ENCODE results near the gene WFDC10A.
"Not testable (repeated sequence)": the region's sequence is repeated elsewhere in the genome, so short reads cannot be mapped to it uniquely, and the experiment has no call there.

The WFDC10A gene

DNA sequence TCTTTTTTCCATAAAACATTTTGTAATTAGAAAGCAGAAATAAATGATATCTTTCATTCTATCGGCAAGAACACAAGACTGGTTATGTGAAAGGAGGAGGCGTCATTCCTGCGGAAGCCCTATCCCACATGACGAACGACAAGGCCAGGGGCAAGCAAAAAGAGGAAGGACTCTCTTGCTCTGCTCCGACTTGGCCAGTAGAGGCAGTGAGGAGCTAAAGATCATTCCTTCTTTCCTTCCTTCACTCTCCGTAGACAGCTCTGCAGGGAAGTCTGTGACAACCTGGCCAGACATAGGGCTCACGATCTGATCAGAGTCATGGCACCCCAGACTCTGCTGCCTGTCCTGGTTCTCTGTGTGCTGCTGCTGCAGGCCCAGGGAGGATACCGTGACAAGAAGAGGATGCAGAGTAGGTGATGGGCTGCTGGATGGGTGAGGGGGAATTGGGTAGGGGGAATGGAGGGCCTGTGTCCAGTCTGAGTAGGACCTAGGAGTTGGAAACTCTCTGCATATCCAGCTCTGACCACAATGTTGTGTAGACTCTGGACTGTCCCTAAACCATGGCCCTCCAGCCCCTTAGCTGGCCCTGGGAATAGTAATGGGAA lies at the start of gene WFDC10A:
Gene WFDC10A, plus strand, starts transcription at position 244 of the 605 bp plus-strand sequence. Its CDS starts 75 bp downstream, at position 319.
- DNase-seq: peak; percentile 3 to 7

DNA sequence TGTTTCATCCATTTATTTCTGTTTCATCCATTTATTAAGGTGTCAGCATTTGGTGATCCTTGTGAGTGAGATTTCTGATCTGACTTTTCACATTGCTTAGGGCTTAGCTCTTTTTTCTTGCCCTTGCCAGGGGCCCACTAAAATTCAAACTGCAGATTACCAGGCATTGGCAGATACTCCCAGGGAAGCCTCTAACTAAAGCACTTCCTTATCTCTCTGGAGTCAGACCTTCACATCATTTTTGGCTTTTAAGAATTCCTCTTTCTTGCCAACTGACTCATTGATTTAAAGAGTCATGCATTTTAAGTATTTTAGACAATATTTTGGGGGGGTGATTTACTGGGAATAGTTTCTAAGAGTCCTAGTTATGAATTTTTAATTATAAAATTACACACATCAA lies 47.8 kb upstream of the WFDC10A start:
- no peak for DNase-seq

DNA sequence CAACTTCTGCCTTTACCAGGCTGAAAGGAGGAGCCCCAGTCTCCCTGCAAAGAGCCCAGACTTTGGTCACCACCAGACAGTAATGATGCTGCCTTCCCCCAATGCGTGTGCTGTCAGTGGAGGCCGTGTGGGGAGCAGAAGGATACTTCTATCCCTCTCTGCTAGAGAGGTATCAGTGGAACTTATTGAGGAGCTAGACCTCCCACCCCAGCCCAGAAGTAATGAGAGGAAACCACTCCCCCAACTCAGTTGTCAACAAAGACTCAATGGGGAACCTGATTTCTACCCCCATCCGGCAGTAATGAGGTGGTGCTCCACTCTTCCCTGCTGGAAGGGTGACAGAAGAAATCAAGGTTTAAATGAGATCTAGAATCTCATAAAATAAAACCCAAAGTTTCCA lies 46.0 kb upstream of the WFDC10A start:
- DNase-seq: no peak

DNA sequence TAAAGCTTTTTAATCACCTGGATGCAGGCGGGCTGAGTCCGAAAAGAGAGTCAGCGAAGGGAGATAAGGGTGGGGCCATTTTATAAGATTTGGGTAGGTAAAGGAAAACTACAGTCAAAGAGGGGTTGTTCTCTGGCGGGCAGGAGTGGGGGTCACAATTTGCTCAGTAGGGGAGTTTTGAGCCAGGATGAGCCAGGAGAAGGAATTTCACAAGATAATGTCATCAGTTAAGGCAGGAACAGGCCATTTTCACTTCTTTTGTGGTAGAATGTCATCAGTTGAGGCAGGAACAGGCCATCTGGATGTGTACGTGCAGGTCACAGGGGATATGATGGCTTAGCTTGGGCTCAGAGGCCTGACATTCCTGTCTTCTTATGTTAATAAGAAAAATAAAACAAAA lies 45.2 kb upstream of the WFDC10A start:
- not testable (repeated sequence) for DNase-seq

DNA sequence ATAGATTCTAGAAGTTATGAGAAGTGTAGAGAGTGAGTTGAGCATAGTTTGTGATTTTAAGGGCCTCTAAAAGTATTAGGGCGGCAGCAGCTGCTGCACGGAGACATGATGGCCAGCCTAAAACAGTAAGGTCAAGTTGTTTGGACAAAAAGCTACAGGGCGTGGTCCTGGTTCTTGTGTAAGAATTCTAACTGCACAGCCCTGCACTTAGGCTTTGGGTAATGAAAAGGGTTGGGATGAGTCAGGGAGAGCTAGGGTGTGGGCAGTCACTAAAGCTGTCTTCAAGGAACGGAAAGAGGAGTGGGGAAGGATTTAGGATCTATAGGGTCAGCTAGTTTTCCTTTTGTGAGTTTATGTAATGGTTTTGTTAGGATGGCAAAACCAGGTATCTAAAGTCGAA lies 43.6 kb upstream of the WFDC10A start:
- not testable (repeated sequence) for DNase-seq

DNA sequence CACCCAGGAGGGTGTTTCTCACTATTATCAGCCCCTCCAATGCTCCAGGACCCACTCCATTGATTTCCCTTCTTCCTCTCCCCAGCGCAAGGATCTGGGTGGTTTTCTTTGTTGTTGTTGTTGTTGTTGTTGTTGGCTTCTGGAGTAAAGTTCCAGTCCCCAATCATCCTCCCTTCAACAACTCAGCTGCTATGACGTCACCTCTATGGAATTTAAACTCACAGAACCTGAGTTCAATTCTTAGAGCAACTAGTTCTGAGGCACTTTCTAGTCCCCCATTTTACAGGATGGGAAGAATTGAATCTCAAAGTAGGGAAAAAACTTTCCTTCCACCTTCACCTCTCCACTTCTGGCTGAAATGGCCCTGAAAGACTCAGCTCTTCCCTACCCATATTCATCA lies 40.7 kb upstream of the WFDC10A start:
- no peak for DNase-seq

DNA sequence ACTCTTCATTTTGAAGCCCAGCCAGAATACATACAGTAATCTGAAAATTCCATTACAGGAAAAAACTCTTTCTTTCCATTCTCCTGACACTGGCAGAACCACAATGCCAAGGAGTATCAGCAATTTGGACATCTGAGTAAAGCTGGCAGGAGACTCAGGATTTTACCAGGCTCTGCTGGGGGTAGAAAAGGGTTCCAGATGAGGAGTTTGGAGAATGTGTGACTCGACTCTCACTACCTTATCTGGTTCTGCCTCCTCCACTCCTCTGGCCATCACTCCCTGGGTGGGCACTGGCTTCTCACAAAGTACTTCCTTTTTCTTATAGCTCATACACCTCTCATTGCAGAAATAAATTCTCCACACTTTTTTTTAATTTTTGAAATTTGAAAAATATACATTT lies 39.8 kb upstream of the WFDC10A start:
- no peak for DNase-seq

DNA sequence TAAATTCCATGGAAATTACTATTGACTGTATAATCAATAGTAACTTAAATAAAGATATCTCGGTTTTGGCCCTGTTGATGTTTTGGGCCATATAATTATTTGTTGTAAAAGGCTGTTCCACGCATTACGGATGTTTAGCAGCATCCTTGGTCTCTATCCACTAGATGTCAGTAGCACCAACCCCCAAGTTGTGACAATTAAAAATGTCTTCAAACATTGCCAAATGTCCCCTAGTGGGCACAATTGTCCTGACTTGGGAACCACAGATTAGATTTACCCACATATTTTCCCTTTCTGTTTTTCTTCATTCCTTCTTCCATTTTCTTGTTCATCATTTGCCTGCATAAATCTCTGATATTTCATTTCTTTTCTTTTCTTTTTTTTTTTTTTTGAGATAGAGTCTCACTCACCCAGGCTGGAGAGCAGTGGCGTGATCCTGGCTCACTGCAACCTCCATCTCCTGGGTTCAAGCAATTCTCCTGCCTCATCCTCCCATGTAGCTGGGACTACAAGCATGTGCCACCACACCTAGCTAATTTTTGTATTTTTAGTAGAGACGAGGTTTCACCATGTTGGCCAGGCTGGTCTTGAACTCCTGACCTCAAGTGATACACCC lies 36.9 kb upstream of the WFDC10A start:
- DNase-seq: no peak

DNA sequence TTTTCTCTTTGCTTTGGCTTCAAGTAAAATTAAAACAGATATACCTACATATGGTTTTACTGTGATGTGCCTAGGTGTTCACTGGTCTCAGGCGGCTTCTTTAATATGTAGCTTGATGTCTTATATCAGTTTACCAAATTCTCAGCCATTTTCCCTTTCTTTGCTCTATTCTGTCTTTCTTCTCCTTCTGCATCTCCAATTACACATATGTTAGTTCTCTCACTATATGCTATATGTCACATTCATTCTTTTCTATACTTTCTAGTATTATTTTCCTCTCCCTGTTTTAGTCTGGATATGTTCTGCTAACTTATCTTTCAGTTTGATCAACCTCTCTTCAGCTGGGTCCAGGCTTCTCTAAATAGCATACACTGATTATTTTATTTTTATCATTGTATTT lies 36.0 kb upstream of the WFDC10A start:
- no peak for DNase-seq

DNA sequence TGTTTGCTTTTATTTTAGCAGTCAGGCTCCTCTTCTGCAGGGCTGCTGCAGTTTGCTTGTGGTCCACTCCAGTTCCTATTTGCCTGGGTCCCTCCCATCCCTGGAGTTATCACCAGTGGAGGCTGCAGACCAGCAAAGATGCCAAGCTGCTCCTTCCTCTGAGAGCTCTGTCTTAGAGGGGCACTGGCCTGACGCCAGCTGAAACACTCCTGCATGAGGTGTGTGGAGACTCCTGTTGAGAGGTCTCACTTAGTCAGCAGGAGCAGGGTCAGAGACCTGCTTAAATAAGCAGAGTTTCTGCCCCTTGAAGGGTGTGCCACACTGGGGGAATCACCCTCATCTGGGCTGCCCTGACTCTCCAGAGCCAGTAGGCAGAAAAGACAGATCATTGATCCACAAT lies 34.3 kb upstream of the WFDC10A start:
- no peak for DNase-seq

DNA sequence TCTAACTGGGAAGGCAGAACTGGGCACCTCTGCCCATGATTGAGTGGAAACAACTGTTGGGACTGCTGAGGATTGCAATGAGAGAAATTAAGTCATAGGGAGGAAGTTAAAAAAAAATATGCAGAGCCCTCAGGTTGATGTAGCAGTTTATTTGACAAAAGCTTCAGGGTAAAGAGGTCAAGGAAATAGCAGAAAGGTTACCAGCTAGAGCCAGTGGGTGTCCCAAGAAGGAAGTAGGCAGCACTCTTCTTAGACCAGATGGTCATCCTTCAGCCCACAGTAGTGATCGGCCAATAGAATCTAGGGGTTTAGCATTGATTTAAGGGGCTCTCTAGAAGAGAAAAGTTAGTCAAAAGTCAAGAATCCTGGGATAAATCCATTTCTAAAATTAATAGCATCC lies 21.7 kb upstream of the WFDC10A start:
- no peak for DNase-seq

DNA sequence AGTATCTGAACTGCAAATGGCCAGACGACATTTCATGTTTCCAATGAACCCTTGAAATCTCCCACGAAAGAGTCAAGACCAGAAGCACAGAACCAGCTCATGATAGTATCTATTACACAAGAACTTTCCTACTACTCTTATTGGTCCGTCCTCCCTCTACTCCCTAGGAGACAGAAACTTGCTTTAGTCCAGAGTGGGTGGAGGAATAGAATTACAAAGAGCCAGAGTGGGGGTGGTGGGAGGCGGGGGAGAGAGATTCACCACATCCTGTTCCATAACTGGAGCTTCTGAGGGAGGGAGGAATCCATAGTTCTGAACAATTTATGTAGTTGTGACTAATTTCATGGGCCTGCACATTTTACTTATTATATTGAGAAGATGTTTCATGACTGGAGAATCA lies 18.5 kb upstream of the WFDC10A start:
- DNase-seq: no peak

DNA sequence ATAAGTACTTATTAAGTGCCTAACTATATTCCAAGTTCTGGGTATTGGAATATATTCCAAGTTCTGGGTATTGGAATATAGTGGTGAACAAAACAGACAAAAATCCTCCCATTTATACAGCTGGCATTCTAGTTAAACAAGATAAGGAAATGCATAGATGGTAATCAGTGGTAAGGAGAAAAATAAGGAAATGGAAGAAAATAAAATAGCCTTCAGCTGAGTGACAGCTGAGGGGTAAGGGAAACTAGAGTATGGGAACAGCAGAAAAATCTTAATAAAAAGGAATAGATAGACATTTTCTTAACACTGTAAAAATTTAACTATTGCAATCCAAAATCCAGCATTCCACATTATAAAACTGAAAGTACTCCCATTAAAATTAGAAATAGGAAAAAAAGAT lies 17.2 kb upstream of the WFDC10A start:
- no peak for DNase-seq

DNA sequence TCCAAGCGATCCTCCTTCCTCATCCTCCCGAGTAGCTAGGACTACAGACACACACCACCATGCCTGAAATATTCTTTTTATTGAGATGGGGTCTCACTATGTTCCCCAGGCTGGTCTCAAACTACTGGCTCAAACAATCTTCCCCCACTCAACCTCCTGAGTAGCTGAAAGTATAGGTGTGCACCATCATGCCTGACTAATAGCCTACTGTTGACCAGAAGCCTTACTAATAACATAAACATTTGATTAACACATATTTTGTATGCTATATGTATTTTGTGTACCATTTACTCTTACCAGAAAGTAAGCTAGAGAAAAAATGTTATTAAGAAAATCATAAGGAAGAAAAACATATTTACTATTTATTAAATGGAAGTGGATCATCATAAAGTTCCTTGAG lies 11.9 kb upstream of the WFDC10A start:
- DNase-seq: no peak

DNA sequence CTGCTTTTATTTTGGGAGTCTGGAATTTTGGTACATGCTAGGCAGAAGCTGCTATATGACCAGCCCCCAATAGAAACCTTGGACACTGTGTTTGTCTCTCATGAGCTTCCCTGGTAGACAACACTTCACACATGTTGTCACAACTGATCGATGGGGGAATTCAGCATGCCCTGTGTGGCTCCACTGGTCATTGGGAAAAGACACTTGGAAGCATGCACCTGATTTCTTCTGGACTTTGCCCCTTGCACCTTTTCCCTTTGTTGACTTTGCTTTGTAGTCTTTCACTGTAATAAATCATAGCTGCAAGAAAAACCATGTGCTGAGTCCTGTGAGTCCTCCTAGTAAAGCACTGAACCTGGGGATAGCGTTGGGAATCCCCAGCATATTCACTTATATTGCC lies 7.9 kb upstream of the WFDC10A start:
- DNase-seq: no peak

DNA sequence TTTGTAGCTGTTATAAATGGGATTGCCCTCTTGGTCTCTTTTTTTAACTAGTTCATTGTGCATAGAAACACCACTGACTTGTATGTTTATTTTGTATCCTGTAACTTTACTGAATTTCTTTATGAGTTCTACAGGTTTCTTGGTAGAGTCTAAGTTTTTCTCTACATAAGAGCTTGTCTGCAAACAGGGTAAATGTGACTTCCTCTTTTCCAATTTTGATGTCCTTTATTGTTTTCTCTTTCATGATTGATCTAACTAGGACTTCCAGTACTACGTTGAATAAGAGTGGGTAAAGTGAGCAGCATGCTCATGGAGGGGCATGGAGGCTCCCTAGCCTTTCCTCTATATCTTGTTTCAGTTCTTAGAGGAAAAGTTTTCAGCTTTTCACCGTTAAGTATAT lies 3.0 kb upstream of the WFDC10A start:
- no peak for DNase-seq

DNA sequence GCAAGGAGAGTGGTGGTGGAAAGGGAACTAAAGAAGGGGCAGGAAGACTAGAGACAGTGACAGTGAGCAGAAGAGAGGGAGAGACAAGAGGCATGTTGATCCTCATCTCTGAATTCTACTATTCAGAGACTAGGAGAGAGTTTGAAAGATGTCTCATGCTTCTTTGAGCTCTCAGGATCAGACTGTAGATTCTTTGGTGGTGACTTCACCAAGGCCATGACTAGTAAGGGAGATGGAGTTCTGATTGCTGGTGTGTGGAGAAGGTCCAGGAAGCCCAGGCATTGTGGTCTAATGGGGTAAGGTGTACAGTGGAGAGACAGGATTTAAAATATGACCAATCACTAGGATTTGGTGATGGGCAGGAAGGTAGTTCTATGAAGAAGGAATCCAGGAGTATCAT lies 832 bp downstream of the WFDC10A start:
- DNase-seq: no peak

DNA sequence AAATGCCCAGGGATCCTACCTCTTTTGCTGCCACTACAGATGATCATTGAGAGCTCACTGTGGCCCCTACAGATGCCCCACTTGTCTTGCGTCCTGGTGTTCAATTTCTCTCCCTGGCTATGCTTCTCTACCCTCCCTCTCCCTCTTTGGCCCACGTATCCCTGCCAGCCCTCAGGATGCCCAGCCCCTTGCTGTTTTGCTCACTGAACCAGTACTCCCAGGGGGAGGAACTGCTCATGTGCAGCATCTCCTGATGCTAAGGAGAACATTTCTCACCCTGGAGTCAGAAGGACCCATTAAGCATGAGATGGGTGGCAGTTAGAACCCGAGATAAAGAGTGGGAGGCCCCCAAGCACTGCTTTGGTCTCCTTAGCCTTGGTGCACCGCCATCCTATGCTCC lies 1.6 kb downstream of the WFDC10A start, which contains the start of gene WFDC9:
Gene WFDC9, minus strand, starts transcription at position 101 of the 400 bp plus-strand sequence. CDS start 21,103 bp downstream, outside the sequence.
- no peak for DNase-seq

DNA sequence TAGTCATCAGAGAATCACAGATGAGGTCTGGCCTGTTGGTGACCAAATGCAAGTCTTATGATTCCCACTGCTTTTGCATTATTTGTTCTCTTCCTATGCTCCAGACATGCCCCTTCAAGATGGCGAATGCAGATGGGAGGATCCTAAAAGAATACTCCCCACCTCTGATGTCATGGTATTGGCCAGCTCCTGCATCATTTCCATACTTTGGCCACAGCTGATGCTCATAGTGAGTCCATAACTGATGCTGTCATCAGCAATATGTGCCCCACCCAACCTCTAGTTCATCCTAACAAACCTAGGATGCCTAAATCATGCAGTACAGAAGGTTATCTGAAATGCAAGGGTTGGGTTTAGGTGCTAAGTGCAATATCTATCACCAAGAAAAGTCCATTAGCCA lies 7.0 kb downstream of the WFDC10A start:
- no peak for DNase-seq

DNA sequence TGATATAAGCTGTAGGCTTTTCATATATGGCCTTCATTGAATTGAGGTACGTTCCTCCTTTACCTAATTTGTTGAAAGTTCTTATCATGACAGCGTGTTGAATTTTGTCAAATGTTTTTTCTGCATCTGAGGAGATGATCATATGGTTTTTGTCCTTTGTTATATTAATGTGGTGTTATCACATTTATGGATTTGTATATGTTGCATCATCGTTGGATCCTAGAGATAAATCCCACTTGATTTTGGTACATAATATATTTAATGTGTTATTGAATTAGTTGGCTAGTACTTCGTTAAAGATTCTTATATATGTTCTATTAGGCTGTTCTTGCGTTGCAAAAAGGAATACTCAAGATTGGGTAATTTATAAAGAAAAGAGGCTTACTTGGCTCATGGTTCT lies 10.1 kb downstream of the WFDC10A start:
- no peak for DNase-seq

DNA sequence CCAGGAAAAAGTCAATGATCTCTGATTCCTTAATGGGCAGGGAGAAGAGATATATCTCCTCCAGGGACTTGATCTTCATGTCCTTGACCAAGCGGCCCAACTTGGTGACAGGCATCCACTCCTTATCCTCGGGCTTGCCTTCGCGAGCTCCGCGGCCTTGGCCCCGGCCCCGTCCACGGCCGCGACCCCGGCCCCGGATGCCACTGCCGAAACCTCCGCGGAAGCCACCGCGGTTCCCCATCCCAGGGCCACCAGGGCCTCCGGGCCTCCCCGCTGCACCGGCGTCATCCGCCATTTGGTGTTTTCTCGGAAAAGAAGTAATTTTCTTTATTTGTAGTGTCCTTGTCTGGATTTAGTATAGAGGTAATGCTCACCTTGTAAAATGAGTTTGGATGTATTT lies 11.5 kb downstream of the WFDC10A start:
- DNase-seq: not testable (repeated sequence)

DNA sequence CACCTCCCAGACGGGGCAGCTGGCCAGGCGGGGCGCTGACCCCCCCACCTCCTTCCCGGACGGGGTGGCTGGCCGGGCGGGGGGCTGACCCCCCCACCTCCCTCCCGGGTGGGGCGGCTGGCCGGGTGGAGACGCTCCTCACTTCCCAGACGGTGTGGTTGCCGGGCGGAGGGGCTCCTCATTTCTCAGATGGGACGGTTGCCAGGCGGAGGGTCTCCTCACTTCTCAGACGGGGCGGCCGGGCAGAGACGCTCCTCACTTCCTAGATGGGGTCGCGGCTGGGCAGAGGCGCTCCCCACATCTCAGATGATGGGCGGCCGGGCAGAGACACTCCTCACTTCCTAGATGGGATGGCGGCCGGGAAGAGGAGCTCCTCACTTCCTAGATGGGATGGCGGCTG lies 16.3 kb downstream of the WFDC10A start:
- DNase-seq: not testable (repeated sequence)

DNA sequence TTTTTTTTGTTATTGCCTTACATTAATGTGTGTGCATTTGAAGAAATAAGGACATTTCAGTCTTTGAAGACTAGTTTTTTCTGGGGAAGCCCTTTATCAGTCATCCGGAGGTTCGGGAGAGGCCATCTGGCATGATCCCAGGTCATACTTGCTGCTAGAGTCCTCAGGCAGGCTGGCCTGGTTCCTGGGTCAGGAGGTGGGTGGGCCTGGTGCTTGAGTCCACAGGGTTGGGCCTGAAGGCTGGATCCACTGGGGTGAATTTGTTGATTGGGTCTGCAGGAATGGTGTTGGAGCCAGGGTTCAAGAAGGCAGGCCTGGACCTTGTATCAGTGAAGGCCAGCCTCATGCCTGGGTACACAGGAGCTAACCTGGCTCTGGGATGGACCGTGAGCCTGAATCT lies 17.3 kb downstream of the WFDC10A start:
- DNase-seq: no peak

DNA sequence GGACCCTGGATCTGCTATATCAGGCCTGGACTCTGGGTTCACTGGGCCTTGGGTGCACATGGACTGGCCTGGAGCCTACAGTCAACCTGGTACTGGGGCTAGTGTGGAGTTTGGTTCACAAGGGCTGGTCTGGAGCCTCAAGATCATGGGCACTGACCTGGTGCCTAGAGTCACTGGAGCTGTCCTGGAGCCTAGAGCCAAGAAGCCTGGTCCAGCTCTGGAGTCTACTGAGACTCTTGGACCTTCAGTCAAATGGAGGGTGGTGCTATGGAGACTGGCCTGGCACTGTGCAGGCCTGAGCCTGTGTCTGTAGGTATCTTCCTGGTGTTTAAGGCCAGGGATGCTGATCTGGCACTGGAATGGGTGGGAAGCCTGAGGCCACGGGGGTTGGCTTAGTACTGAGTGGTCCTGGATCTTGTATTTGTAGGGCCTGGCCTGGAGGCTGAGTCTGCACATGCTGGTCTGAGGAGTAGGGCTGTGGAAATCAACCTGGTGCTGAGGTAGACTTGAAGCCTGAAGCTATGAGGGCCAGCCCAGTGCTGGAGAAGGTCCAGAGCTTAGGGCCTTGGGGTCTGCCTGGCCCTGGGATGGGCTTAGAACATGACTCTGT lies 18.0 kb downstream of the WFDC10A start:
- DNase-seq: no peak

Data from activated CD4-positive, alpha-beta T cell treated with anti-CD3 and anti-CD28 coated beads for 4 hours (primary cell).